Subcutaneous adipose tissue (tissue), 4 donors: Measurements from ENCODE around the gene CCDC154. TPM values are rescaled to one million over a fixed set of nuclear protein-coding genes. Genes with fewer than 3 reads are reported as not detected.

Source experiments
- total RNA-seq, 4 donors: library from RNA; depleted of rRNA; stranded (reverse); fragments of >200 nt; gene quantifications; one replicate each; pipeline ENCODE4 v1.1.0, GENCODE V29; 2016
- TF ChIP-seq, protein P1 (sequence below): fragments of 450-650 bp; IDR thresholded peaks from one replicate; pipeline ENCODE4 v1.5.1; 2016; ENCODE audit warnings: low read depth, mild to moderate bottlenecking, control low read depth, antibody characterized with exemption, moderate library complexity

CCDC154 gene
- total RNA-seq, 4 donors from 2014 or later = 0.22 to 0.38 TPM; not detected in 2

DNA sequence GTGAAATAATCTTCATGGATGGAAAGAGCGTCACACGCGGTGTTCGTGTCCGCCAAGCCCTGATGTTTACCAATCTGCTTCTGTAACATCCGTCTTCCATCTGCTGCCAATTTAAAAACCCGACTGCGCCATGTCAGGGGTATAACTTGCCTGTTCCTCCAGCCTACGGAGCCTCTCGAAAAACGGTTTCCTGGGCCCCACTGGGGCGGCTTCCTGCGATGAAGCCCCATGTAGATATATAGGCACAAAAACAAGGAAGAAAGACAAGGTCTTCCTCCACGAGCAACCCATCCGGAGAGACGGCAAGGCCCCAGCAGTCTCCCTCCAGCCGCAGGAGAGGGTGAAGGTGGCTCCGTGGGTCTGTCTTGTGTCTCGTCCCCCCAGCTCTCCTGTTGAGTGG, 44.3 kb upstream of the CCDC154 start, which contains the start of gene PTX4:
Gene PTX4 (minus strand): TSS at position 326 of the 400 bp plus-strand sequence. CDS start 35 bp downstream, at position 291.
- TF ChIP-seq, protein P1, sequence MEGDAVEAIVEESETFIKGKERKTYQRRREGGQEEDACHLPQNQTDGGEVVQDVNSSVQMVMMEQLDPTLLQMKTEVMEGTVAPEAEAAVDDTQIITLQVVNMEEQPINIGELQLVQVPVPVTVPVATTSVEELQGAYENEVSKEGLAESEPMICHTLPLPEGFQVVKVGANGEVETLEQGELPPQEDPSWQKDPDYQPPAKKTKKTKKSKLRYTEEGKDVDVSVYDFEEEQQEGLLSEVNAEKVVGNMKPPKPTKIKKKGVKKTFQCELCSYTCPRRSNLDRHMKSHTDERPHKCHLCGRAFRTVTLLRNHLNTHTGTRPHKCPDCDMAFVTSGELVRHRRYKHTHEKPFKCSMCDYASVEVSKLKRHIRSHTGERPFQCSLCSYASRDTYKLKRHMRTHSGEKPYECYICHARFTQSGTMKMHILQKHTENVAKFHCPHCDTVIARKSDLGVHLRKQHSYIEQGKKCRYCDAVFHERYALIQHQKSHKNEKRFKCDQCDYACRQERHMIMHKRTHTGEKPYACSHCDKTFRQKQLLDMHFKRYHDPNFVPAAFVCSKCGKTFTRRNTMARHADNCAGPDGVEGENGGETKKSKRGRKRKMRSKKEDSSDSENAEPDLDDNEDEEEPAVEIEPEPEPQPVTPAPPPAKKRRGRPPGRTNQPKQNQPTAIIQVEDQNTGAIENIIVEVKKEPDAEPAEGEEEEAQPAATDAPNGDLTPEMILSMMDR = no peak

DNA sequence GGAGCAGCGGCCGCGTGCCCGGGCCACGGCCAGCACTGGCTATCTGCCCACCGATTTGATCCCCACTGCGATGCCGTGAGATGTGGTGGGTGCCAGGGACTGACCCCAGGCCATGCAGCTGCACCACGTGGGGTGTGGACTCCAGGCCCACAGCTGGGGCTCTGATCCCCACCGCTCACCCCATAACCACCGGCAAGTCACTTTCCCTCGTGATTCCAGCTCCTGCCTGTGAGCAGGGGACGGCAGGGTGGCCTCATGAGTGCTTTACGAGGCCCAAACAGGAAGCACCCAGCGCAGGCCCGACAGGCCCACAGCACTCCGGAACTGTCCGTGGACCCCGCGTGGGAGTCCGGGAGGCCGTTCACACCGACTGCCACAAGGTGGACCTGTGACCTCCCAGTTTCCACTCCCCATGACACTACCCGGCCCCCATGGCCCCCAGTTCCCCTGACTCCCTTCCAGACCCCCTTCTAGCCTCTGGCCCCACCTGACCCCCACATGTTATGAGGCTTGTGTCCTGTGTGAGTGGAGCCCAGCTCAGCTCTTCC, 43.8 kb upstream of the CCDC154 start:
- TF ChIP-seq, protein P1 = no peak

DNA sequence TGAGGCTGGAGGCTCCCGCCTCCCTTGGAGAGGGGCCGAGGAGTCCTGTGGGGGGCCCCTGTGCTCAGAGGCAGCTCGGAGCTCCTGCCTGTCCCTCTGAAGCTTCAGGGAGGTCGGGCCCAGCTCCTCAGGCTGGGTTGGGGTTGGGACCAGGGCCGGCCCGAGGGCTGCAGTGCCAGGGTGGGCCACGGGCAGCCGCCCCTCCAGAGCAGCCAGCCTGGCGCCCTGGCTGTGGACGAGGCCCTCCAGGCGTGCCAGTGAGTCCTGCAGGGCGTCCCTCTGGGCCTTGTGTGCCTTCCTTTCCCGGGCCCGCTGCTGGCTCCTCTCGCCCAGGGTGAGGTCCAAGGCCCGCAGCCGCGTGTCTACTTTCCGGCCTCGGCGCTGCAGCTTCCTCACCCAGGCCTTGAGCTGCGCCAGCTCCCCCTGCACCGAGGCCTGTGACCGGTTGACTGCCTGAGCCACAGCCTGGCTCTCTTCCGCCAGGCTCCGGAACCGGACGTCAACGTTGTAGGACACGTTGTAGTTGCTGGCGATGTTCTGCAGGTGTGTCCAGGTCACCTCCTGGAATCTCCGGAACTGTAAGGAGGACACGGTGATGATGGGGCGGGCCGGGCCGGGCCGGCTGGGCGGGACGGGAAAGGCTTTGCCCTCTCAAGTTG, 43.2 kb upstream of the CCDC154 start:
- TF ChIP-seq, protein P1 = no peak

DNA sequence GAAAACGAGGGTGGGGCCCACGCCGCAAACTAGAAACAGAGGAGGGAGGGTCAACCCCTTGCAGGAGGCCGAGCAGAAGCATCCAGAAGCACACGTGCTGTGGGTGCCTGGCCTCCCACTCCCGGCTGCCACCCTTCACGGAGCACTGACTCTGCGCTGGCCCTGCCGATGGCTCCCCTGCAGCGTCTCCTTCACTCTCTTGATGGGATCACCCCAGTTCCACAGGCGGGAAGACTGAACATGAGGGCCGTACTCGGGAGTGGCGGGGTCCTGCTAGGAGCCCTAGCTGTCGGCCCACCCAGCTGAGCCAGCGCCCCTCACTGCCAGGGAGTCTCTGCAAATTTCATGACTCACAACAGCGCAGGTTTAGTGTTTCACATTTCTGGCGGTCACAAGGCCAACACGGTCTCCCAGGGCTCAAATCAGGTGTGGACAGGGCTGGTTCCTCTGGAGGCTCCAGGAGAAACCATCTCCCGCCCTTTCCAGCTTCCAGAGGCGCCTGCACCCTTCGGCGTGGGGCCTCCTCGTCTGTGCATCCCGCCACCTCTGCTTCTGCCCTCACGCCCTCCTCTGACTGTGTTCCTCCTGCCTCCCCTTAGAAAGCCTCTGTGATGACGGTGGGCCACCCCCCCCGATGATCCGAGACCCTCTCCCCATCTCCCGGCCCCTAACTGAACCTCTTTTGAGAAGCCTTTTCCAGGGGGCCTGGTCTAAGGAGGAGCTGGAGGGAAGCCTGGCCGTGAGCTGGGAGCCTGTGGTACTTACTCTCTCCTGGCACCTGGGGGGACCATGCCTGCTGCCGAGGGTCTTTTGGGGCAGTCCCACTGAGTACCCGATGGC, 42.4 kb upstream of the CCDC154 start:
- TF ChIP-seq, protein P1 = no peak

DNA sequence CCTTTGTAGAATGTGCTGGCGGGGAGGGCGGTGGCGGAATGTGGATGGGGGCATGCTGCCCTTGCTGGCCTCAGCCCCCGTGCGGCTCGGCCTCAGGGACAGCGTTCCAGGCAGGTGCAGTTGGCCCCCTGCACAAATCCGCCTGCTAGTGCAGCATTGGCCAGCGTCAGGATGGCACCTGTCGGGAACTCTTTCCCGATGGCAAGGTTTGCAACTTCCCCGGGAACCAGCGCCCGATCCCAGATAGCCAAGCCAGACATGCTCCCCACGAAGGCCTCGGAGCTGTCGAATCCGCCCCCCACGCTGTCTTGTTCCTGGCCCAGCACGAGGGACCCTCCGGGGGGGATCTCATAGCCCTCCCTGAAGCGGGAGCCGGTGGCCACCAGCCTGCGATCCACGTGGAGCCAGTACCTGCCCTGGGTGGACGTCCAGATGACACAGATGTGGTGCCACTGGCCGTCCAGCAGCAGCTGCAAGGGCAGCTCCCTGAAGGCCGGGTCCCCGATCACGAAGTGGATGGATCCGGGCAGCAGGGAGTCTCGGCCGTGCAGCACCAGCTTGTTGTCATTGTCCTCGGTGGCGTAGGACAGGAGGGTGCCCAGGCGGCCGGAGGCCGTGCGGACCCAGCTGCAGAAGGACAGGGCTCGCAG, 41.6 kb upstream of the CCDC154 start:
- TF ChIP-seq, protein P1 = no peak

DNA sequence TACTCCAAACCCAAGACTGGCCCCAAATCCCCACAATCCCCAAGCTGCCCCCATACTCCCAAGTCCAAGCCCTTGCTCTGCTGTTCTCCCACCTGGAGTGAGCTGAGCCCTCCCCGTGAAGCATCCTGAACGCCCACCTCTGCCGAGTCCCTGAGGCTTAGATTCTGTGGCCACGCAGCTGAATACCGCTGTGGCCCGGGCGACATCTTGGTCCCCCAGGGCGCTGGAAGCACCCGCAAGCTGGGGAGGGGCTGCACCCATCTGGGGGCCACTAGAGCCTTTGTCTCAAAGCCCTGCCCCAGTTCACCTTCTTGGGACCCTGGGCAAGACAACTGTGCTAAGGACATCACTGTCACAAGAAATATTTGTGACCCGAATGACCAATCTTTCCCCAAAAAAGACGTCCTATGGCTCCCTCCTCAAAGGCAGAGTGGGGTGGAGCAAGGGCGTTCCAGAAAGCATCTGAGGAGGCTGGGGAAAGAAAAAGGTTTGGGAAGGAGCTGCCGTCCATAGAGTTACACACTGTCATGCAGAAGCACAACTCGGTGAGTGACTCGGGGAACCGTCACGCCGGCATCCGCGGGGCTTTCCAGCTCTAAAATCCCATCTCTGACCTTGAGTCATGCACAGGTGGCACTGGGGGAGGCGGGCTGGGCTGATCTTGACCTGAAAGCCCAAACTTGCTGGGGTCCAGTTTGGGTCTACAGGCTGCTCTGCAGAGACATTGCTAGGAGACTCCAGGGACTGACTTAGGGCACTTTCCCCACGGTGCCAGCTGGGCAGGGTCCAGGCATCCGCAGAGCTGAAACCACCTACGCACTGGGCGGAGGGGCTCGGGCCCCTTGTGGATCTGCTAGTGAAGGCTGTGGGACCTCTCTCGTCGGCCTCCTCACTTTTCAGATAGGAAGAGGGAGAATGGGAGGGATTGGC, 37.8 kb upstream of the CCDC154 start:
- TF ChIP-seq, protein P1 = no peak
